LNCAP (cell line): ENCODE measurements around the gene NFATC2.

Experiments
- TF ChIP-seq, protein P1 (sequence below): fragments of 450-650 bp; IDR thresholded peaks from 2 replicates; pipeline ENCODE4 v1.5.1; 2017; ENCODE audit warnings: mild to moderate bottlenecking

The NFATC2 gene

DNA sequence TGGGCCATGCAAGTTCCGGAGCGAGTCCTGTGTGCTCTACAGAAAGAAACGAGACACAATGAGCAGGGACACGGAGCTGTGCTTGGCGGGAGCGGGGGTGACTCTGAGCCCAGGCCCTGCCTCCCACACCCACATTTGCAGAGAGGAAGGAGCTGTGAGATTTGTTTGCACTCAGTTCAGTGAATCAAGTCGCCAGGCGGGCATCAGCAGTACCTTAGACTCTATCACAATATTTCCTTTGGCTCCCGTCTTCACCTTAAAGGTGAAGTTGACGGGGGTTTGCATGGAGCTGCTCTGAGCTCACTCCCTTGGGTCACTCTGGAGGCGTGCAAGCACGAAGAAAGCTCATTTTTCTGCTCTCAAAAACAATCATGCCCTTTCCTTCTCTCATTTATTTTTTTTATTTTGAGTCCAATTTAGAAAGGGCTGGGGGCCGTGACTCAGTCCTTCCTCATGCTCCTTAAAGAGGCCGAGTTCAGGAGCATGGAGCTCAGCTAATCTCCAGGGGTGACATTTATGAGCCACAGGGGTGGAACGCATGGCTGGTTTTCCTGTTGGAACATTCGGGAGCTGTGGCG is 188.2 kb downstream of the NFATC2 start:
- TF ChIP-seq, protein P1, sequence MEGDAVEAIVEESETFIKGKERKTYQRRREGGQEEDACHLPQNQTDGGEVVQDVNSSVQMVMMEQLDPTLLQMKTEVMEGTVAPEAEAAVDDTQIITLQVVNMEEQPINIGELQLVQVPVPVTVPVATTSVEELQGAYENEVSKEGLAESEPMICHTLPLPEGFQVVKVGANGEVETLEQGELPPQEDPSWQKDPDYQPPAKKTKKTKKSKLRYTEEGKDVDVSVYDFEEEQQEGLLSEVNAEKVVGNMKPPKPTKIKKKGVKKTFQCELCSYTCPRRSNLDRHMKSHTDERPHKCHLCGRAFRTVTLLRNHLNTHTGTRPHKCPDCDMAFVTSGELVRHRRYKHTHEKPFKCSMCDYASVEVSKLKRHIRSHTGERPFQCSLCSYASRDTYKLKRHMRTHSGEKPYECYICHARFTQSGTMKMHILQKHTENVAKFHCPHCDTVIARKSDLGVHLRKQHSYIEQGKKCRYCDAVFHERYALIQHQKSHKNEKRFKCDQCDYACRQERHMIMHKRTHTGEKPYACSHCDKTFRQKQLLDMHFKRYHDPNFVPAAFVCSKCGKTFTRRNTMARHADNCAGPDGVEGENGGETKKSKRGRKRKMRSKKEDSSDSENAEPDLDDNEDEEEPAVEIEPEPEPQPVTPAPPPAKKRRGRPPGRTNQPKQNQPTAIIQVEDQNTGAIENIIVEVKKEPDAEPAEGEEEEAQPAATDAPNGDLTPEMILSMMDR = no peak

DNA sequence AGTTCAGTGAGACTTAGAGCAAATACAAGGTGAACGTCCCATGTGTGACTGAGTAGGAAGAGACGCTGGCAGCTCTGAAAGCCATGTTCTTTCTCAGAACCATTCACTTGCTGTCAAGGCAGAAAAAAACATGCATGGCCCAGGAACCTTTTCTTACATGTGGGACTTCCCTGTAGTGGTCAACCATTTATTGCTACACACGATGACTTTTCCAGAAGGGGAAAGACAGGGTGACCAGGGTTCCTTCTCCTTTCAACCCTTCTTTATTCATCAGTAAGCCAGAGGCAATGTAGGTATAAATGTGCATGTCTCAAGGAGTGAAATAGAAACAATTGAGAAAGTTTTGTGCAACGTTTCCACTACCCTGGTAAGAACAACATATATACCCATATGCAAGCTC is 189.0 kb downstream of the NFATC2 start:
- TF ChIP-seq, protein P1 = no peak

DNA sequence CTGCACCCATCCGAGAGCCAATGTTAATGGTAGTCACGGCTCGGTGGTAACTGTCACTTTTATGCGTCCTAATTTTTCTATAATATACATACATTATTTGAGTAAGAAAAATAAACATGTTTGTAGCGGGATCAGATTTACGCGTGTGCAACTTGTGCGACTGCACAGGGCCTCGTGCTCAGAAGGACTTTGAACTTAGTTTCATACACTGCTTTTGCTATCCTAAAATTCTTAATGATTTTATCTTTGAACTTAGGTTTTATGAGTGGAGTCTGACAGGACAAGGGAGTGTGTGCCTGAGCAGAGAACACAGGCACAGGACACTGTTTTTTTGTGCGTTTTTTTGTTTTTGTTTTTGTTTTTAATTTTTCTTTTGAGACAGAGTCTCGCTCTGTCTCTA is 189.7 kb downstream of the NFATC2 start:
- TF ChIP-seq, protein P1 = no peak

DNA sequence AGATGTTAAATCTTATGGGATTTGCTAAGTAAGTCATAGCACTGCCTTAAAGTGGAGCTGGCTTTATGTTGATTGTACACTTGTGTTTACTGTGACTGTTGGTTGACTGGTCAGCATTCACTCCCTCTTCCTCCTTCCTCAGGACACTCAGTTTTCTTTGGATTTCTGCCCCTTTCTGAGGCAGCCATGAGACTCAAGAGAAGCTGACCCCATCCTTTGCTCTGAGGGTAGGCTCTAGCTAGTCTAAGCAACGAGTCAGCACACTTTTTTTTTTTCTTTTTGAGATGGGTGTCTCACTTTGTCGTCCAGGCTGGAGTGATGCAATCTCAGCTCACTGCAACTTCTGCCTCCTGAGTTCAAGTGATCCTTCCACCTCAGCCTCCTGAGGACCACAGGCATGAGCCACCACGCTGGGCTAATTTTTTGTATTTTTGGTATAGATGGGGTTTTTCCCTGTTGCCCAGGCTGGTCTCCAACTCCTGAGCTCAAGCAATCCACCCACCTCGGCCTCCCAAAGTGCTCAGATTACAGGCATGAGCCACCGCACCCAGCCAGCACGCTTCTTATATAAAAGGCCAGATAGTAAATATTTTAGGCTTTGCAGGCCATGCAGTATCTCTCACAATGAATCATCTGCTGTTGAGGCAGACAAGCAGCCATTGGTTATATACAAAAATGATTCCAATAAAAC is 191.4 kb downstream of the NFATC2 start:
- TF ChIP-seq, protein P1 = no peak

DNA sequence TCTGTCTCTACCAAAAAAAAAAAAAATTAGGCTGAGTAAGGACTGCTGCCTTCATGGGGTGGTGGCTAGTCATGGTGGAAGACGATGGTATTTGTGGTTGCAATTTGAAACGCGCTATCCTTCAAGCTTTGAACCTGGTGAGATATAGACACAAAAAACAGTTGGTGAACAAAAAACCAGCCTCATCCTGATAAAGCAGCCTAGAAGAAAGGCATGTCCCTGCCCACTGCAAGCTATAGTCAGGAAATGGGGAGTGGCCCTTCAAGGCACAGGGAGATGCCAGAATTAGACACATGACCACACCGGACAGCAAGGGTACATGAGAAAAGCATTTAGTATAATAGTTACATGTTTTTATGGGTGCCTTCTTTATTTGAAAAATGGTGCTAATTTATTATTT is 193.6 kb downstream of the NFATC2 start:
- TF ChIP-seq, protein P1 = no peak

DNA sequence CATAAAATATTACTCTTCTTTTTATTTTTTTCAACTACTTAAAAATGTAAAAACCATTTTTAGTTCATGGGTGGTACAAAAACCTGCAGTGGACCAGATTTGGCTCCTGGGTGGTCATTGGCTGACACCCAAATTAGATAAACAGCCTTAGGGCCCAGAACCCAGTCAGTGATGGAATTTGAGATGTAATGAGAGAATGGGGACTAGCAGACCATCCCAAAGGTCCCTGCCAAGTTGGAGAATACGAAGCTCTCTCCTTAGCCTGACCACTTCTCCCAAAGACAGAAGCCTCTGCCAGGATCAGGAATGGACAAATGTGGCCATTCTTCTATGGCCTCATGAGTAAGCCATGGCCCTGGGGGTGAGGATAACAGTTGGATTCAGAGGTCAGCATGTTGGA is 194.7 kb downstream of the NFATC2 start:
- TF ChIP-seq, protein P1 = no peak

DNA sequence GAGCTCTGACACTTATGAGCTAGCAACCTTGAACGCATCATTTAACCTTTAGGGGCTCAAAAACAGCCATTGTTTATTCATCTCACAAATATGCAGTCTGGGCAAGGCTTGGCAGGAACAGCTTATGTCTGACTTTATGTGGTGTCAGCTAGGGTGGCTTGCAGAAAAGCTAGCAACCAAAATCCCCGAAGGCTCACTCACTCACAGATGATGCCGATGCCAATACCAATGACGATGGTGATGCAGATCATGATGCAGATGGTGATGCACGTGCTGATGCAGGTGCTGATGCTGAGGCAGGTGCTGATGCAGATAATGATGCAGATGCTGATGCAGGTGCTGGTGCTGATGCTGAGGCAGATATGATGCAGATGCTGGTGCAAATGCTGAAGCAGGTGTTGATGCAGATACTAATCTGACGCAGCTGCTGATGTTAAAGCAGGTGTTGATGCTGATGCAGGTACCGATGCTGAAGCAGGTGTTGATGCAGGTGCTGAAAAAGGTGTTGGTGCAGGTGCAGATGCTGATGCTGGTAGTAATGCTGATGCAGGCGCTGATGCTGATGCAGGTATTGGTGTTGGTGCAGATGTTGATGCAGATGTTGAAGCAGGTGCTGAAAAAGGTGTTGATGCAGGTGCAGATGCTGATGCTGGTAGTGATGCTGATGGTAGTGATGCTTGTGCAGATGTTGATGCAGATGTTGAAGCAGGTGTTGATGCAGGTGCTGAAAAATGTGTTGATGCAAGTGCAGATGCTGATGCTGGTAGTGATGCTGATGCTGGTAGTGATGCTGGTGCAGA is 195.6 kb downstream of the NFATC2 start:
- TF ChIP-seq, protein P1 = no peak
